Activated CD4-positive, alpha-beta memory T cell treated with anti-CD3 and anti-CD28 coated beads, Interleukin-2, amount 10 ng/mL, durations not matched to agents 7 days and 5 days (primary cell): ENCODE measurements around the gene CRMP1. TPM values are rescaled to one million over a fixed set of nuclear protein-coding genes. Genes with fewer than 3 reads are reported as not detected.
A peak's percentile ranks its signal among the peaks of the same experiment; 100 is the strongest.
"Not testable (repeated sequence)": the region's sequence is repeated elsewhere in the genome, so short reads cannot be mapped to it uniquely, and the experiment has no call there.

Experiments used
- CTCF ChIA-PET: fragments of 350-600 bp; sonication (Branson Sonifier 250); formaldehyde crosslinking; loops from one replicate; lab custom pipeline; 2021; ENCODE audit warnings: antibody characterized with exemption, inconsistent platforms; lab: Charles Lee
- POLR2A ChIA-PET: fragments of 350-600 bp; sonication (Branson Sonifier 250); formaldehyde crosslinking; loops from one replicate; lab custom pipeline; 2021; ENCODE audit warnings: antibody characterized with exemption; lab: Charles Lee
- DNase-seq: peaks from one replicate; pipeline ENCODE4 v3.0.0-alpha.2; 2020
- H3K27ac Mint-ChIP-seq: one replicate; pipeline ENCODE4 v1.8.0; 2021; ENCODE audit warnings: mild to moderate bottlenecking, mixed read lengths
- H3K27me3 Mint-ChIP-seq: one replicate; pipeline ENCODE4 v1.8.0; 2021; ENCODE audit warnings: mixed read lengths
- H3K36me3 Mint-ChIP-seq: one replicate; pipeline ENCODE4 v1.8.0; 2021; ENCODE audit warnings: low read depth, mixed read lengths
- H3K4me1 Mint-ChIP-seq: one replicate; pipeline ENCODE4 v1.8.0; 2021; ENCODE audit warnings: mixed read lengths
- H3K4me3 Mint-ChIP-seq: one replicate; pipeline ENCODE4 v1.8.0; 2021; ENCODE audit warnings: mild to moderate bottlenecking, mixed read lengths
- H3K9me3 Mint-ChIP-seq: one replicate; pipeline ENCODE4 v1.8.0; 2021; ENCODE audit warnings: mixed read lengths
- total RNA-seq, 2 experiments: library from RNA; stranded (reverse); gene quantifications; one replicate each; pipeline ENCODE4 v1.2.3, GENCODE V29; 2021

The CRMP1 gene
- total RNA-seq, 2 experiments from 2014 or later: 0.30 to 0.35 TPM

DNA sequence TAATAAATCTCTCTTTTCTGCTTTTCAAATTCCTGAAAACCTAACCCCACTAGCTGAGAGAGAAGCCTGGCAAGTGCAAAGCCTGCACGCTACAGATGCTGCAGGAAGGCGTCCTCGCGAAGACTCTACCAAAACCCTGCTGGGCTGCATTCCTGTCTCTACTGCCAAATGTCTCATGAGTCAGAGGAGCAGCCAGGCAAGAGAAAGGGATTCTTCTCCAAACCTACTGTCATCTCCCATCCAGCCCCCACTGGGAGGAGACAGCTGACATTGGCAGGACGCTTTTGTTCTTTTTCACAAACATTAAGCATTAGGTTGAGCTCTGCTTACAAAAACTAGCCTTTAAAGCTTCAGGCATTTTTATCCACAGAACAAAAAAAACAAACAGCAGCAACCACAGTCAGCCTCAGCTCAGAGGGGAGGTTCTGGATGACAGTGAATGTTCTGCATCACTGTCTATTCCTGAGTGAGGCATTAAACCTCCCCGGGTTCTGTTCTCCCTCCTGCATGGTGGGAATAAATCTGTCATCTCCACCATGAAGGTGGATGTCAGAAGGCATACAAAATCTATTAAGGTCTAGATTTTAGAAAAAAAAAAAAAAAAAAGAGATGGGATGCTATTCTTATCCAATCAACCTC, 18.0 kb downstream of the CRMP1 start:
- Mint-ChIP-seq H3K27ac (no peak overlapping the region), H3K9me3 (peaks cover 3% of the 10 kb centered on the region), H3K27me3 (peaks cover 23% of the 10 kb centered on the region), H3K4me3 (no peak overlapping the region), H3K36me3 (no peaks in the 10 kb centered on the region), H3K4me1 (peaks cover 10% of the 10 kb centered on the region)
- CTCF ChIA-PET: interaction anchor here (0.7 kb wide), 1 partner anchor 167 kb away, joined by 3 read pairs; no protein-coding TSS in a partner anchor
- POLR2A ChIA-PET: no interaction called here
- no peak for DNase-seq

GRCh38 chr4:5870701-5871100, 22.2 kb downstream of the CRMP1 start:
- peaks cover 30% of the 10 kb centered on the region for H3K4me1 Mint-ChIP-seq
- POLR2A ChIA-PET: no interaction called here
- no peaks in the 10 kb centered on the region for H3K36me3 Mint-ChIP-seq
- H3K9me3 Mint-ChIP-seq: peaks cover 3% of the 10 kb centered on the region
- H3K4me3 Mint-ChIP-seq: no peak overlapping the region
- DNase-seq: no peak
- peaks cover 16% of the 10 kb centered on the region for H3K27me3 Mint-ChIP-seq
- CTCF ChIA-PET: no interaction called here
- no peak overlapping the region for H3K27ac Mint-ChIP-seq

DNA sequence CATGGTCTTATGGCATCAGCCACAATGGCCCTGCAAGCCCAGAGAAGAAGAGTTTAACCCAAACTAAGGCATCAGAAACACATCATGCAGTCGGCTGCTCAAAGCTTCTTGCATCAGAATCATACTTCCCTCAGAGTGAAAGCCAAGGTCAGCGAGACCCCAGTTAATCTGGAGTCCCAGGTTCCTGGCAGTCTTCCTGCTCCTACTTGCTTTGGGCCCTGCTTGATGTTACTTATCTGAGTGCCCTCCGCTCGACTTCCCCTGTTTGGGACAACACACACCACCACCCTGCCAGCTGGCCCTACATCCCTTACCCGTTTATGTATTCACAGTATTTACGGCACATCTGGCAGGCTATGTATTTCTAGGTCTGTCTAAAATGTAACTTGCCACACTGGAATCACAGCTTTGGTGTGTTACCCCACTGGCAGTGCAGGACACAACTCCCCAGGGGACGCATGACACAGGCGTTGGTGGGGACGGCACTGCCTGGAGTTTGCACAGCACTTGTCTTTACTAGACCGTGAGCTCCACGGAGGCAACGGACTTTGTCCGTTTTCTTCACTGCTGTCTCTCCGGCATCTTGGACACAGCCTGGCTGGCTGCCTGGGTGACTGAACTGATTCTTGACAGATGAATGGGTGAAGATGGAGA, 22.8 kb downstream of the CRMP1 start:
- H3K27me3 Mint-ChIP-seq: peaks cover 16% of the 10 kb centered on the region
- CTCF ChIA-PET: no interaction called here
- no peaks in the 10 kb centered on the region for H3K36me3 Mint-ChIP-seq
- POLR2A ChIA-PET: no interaction called here
- no peak overlapping the region for H3K4me3 Mint-ChIP-seq
- peaks cover 3% of the 10 kb centered on the region for H3K9me3 Mint-ChIP-seq
- no peak overlapping the region for H3K27ac Mint-ChIP-seq
- no peak for DNase-seq
- H3K4me1 Mint-ChIP-seq: peaks cover 34% of the 10 kb centered on the region

- Mint-ChIP-seq H3K27me3 (peaks cover 12% of the 10 kb centered on the region), H3K36me3 (no peaks in the 10 kb centered on the region), H3K27ac (no peak overlapping the region), H3K9me3 (no peaks in the 10 kb centered on the region), H3K4me3 (no peak overlapping the region), H3K4me1 (peaks cover 53% of the 10 kb centered on the region)
- ChIA-PET POLR2A (no interaction called here), CTCF (no interaction called here)
- no peak for DNase-seq
Measured at GRCh38 chr4:5867866-5868265, 25.0 kb downstream of the CRMP1 start.

GRCh38 chr4:5866841-5867813, 25.8 kb downstream of the CRMP1 start:
- Mint-ChIP-seq H3K27ac (no peak overlapping the region), H3K4me1 (peaks cover 53% of the 10 kb centered on the region), H3K27me3 (peaks cover 13% of the 10 kb centered on the region), H3K9me3 (no peaks in the 10 kb centered on the region), H3K36me3 (no peaks in the 10 kb centered on the region), H3K4me3 (no peak overlapping the region)
- no peak for DNase-seq
- CTCF ChIA-PET: no interaction called here
- POLR2A ChIA-PET: no interaction called here

DNA sequence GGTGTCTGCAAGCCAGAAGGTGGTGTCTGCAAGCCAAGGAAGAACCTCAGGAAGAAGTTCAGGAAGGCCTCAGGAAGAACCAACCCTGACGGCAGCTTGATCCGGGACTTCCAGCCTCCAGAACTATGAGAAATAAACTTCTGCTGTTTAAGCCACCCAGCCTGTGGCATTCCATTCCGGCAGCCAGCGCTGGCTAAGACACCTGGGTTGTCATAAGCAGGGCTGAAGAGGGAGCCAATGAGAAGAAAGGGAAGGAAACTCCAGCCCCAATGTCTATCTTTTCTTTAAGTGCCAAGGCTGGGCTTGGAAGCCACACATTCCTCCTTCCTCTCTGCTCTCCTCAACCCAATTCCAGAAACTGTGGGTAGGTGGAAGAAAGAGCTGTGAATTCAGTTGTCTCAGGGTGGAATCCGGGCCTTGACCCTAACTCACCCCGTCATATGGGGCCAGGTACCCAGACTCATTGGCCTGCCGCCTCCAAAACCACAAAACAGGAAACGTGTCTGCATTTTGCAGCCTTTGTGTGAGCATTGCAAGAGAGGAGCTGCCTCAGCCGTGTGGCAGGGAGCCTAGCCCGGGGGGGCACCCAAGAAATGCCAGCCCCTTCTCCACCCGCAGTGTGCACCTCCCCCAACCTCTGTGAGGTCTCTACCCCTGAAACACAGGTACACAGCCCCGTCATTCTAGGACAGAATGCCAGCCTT, 26.8 kb downstream of the CRMP1 start:
- peak overlapping the region; percentile 56 for H3K27ac Mint-ChIP-seq
- no peaks in the 10 kb centered on the region for H3K36me3 Mint-ChIP-seq
- no peak overlapping the region for H3K4me3 Mint-ChIP-seq
- peaks cover 52% of the 10 kb centered on the region for H3K4me1 Mint-ChIP-seq
- ChIA-PET CTCF (no interaction called here), POLR2A (no interaction called here)
- peaks cover 15% of the 10 kb centered on the region for H3K27me3 Mint-ChIP-seq
- DNase-seq: peak; percentile 54
- H3K9me3 Mint-ChIP-seq: no peaks in the 10 kb centered on the region

DNA sequence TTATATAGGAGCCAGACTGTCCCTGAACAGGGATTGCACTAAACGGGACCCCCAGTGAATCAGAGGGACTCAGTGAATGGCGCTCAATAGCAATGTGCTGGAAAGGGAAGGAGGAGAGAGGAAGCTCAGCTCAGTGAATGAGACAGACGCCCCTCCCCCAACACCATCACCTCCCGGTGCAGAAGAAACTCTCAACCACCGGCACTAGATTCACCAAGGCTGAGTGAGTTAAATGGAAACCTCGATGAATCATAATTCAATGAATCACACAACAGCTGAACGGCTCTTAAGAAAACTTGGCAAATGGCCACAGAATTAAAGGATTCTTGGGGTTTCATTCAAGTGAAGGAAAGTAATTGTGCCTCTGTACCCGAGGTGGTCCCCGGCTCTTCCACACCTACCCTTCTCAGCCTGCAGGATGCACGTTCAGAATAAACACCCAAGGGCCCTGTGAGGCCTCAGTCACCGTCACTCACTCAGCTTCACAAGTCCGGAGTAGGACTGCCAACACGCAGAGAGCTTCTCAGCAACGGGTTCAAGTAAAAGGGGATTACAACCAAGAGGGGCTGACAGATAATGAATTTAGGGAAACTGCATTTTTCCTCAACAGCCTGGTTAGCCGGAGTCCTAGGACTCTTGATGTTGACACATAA, 29.3 kb downstream of the CRMP1 start:
- ChIA-PET POLR2A (interaction anchor here (0.9 kb wide), 1 partner anchor 21 kb away, joined by 3 read pairs; no protein-coding TSS in a partner anchor), CTCF (interaction anchor here (0.9 to 1.4 kb wide), 3 partner anchors 39 to 134 kb away, joined by 3 to 5 read pairs (median 4); no protein-coding TSS in a partner anchor)
- peaks cover 43% of the 10 kb centered on the region for H3K4me1 Mint-ChIP-seq
- H3K9me3 Mint-ChIP-seq: no peaks in the 10 kb centered on the region
- peak; percentile 75 for DNase-seq
- H3K4me3 Mint-ChIP-seq: no peak overlapping the region
- no peaks in the 10 kb centered on the region for H3K36me3 Mint-ChIP-seq
- H3K27me3 Mint-ChIP-seq: peaks cover 7% of the 10 kb centered on the region
- peak overlapping the region; percentile 38 for H3K27ac Mint-ChIP-seq

DNA sequence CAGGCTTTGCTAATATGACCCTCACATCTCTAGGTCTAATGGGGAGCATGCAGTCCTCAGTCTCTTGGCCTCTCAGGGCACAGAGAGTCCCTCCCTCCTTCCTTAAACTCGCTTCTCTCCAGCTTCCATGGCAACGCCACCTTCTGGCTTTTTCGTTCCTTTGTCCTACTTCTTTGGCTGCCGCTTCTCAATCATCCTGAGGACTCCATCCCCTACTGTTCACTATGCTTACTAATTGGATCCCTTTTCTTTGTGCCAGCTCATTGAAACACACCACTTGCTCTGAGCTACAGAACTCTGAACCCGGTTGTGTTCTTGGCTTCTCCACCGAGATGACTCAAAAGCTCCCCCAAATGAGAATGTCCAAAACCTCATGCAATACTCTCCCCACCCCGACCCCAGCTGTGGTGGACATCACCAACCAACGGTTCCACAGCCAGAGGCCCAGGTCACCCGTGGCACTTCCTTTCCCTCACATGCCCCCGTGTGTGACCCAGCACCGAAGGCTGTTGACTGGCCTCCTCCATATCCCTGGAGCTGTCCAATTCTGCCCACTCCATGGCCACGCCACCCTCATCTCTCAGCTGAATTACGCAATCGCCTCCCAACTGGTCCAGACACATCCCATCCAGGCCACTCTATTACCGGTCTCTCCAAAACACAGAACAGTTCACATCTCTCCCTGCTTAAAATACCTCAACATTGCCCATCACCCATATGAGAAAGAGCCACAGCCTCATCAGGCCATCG, 34.7 kb downstream of the CRMP1 start:
- Mint-ChIP-seq H3K9me3 (no peaks in the 10 kb centered on the region), H3K27ac (no peak overlapping the region), H3K4me3 (no peak overlapping the region), H3K4me1 (peaks cover 2% of the 10 kb centered on the region), H3K36me3 (no peaks in the 10 kb centered on the region), H3K27me3 (peaks cover 5% of the 10 kb centered on the region)
- DNase-seq: no peak
- ChIA-PET CTCF (no interaction called here), POLR2A (no interaction called here)

DNA sequence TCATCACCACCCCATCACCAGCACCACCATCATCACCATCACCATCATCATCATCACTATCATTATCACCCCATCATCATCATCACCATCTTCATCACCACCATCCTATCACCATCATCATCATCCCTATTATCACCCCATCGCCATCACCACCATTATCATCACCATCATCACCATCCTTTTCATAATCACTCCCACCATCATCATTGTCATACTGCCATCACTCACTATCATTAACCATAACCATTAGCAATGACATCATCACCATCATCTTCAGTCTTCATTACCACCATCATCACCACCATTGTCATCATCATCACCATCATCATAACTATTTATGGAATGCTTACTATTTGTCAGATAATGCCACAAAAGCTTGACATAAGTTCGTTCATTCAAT, 35.7 kb downstream of the CRMP1 start:
- Mint-ChIP-seq H3K27me3 (peaks cover 5% of the 10 kb centered on the region), H3K4me3 (no peak overlapping the region), H3K36me3 (no peaks in the 10 kb centered on the region), H3K9me3 (no peaks in the 10 kb centered on the region), H3K27ac (no peak overlapping the region), H3K4me1 (no peaks in the 10 kb centered on the region)
- ChIA-PET POLR2A (no interaction called here), CTCF (no interaction called here)
- DNase-seq: no peak

DNA sequence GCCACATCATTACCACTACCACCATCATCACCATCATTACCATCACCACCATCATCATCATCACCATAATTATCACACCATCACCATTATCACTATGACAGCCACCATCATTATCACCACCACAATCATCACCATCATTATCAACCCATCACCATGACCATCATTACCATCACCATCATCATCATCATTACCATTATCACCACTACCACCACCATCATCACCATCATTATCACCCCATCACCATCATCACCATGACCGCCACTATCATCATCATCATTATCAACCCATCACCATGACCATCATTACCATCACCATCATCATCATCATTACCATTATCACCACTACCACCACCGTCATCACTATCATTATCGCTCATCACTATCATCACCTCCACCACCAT, 36.5 kb downstream of the CRMP1 start:
- CTCF ChIA-PET, H3K27me3 Mint-ChIP-seq, H3K9me3 Mint-ChIP-seq: not testable (repeated sequence)

GRCh38 chr4:5854929-5855328, 38.0 kb downstream of the CRMP1 start:
- POLR2A ChIA-PET: no interaction called here
- no peak overlapping the region for H3K4me3 Mint-ChIP-seq
- no peaks in the 10 kb centered on the region for H3K36me3 Mint-ChIP-seq
- CTCF ChIA-PET: interaction anchor here (0.6 kb wide), 1 partner anchor 53 kb away, joined by 3 read pairs; no protein-coding TSS in a partner anchor
- H3K27ac Mint-ChIP-seq: no peak overlapping the region
- H3K27me3 Mint-ChIP-seq: peaks cover 9% of the 10 kb centered on the region
- H3K4me1 Mint-ChIP-seq: no peaks in the 10 kb centered on the region
- no peaks in the 10 kb centered on the region for H3K9me3 Mint-ChIP-seq
- no peak for DNase-seq

More for the DNA sequence above, 36.5 kb downstream of the CRMP1 start:
- POLR2A ChIA-PET, H3K4me1 Mint-ChIP-seq, DNase-seq, H3K27ac Mint-ChIP-seq, H3K36me3 Mint-ChIP-seq, H3K4me3 Mint-ChIP-seq: not testable (repeated sequence)
